ENCODE data around the gene FGF16.

DNA sequence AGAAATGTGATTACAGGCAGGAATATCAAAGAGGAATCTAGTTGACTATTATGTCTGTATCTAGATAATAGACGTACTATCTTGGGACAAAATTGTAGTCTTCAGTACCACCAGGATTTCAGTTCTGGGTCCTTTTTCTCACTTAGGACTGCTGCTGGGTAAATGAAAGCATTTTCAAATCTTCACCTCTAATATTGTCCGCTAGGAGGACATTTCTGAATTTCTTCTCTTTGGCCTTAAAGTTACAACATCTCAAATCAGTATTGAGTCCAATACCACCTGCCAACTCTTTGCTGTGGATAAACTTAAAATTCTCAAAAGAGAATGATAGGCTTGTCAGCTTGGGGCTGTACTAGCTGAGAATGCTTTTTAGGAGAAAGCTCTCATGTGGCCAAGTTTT lies 6.0 kb downstream of the FGF16 start:
- TF ChIP-seq, protein P1, sequence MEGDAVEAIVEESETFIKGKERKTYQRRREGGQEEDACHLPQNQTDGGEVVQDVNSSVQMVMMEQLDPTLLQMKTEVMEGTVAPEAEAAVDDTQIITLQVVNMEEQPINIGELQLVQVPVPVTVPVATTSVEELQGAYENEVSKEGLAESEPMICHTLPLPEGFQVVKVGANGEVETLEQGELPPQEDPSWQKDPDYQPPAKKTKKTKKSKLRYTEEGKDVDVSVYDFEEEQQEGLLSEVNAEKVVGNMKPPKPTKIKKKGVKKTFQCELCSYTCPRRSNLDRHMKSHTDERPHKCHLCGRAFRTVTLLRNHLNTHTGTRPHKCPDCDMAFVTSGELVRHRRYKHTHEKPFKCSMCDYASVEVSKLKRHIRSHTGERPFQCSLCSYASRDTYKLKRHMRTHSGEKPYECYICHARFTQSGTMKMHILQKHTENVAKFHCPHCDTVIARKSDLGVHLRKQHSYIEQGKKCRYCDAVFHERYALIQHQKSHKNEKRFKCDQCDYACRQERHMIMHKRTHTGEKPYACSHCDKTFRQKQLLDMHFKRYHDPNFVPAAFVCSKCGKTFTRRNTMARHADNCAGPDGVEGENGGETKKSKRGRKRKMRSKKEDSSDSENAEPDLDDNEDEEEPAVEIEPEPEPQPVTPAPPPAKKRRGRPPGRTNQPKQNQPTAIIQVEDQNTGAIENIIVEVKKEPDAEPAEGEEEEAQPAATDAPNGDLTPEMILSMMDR (IDR thresholded peaks at IDR 0.05; ENCODE audit: insufficient read depth, low read depth, low read length): no peak
- no peak for TF ChIP-seq EZH2 (IDR thresholded peaks at IDR 0.05; ENCODE audit: insufficient read depth, low read length)

Data from astrocyte (in vitro differentiated cells and primary cell).